Fibroblast of mammary gland (primary cell): ENCODE results near the gene GALNT7.

Source experiments
- DNase-seq: peaks from one replicate; pipeline ENCODE4 v3.0.0-alpha.2; 2010; ENCODE audit warnings: low read depth
- H3K4me3 ChIP-seq: 2 replicates; pipeline ENCODE4 v1.5.1; 2011; ENCODE audit warnings: low read depth, mild to moderate bottlenecking, low read length, moderate library complexity; ENCODE audit not compliant: control insufficient read depth
- TF ChIP-seq, protein P1 (sequence below): conservative IDR thresholded peaks from 2 replicates; pipeline ENCODE4 v1.5.1; 2011; ENCODE audit warnings: low read depth, low read length, inconsistent platforms; ENCODE audit not compliant: control insufficient read depth, insufficient read depth

Gene GALNT7

DNA sequence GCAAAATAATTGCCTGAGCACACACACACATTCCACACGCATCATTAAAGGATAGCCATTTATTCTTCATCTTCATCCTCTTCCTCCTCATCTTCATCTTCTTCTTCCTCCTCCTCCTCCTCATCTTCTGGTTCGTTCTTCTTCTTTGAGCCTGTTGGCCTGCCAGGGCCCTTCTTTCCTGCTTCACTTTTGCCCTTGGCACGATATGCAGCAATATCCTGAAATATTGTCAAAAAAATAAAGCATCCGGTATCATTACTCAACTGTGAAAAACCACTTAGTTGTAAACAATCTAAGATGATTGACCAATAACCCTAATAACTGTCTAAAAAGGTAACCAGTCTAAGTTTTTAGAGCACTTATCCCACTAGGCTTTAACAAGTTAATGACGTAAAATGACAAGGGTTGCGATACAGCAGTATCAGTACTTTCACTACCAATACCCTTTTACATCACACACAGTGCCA lies 163.4 kb downstream of the GALNT7 start:
- DNase-seq, result peak; percentile 20
- peak overlapping the region; percentile 99 for H3K4me3 ChIP-seq
- TF ChIP-seq, protein P1, sequence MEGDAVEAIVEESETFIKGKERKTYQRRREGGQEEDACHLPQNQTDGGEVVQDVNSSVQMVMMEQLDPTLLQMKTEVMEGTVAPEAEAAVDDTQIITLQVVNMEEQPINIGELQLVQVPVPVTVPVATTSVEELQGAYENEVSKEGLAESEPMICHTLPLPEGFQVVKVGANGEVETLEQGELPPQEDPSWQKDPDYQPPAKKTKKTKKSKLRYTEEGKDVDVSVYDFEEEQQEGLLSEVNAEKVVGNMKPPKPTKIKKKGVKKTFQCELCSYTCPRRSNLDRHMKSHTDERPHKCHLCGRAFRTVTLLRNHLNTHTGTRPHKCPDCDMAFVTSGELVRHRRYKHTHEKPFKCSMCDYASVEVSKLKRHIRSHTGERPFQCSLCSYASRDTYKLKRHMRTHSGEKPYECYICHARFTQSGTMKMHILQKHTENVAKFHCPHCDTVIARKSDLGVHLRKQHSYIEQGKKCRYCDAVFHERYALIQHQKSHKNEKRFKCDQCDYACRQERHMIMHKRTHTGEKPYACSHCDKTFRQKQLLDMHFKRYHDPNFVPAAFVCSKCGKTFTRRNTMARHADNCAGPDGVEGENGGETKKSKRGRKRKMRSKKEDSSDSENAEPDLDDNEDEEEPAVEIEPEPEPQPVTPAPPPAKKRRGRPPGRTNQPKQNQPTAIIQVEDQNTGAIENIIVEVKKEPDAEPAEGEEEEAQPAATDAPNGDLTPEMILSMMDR, result no peak

DNA sequence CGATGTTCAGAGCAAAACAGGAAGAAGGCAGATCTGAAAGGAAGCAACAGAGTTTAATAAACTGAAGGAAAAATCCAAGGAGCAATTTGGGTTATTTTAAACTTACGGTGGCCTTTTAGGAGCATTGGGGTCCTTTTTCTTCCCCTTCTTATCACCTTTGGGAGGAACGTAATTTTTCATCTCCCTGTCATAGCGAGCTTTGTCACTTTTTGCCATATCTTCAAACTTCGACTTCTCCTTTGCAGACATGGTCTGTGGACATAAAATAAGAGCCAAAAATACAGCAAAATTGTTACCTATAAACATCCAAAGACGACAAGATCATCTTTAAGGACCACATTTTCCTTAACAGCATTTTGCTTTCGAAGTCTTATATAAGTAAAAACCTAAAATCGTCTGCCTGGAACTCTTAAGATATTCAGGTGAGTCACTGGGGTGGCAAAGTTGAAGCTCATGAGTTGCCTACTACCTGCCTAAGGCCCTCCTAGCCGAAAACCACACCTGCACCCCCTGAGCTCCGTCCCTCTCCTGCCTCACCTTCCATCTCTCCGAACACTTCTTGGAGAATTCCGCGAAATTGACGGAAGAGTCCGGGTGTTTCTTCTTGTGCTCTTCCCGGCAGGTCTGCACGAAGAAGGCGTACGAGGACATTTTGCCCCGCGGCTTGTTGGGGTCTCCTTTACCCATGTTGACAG lies 164.5 kb downstream of the GALNT7 start:
- peak overlapping the region; percentile 99 for H3K4me3 ChIP-seq
- TF ChIP-seq, protein P1, result no peak
- DNase-seq, result peak; percentile 17

DNA sequence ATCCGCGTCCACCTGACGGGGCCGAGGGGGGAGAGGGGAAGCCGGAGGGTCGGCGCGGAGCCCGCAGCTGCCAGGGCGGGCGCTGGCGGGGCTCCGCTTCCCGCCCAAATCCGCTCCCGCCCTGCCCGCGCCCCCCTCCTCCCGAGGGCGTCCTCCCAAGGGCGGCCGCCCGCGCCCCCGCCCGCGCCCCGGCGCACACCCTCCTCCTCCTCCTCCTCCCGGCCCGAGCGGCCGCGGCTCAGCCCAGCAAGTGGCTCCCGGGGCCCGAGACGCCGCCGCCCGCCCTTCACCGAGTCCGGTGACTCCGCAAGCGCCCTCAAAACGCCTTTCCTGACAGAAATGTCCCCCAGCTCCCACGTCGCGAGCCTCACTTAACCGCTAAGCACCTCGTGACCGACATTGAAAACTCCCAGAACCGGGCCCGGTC lies 165.1 kb downstream of the GALNT7 start:
- H3K4me3 ChIP-seq, result peak overlapping the region; percentile 99
- peak; percentile 17 for DNase-seq
- TF ChIP-seq, protein P1, result no peak

DNA sequence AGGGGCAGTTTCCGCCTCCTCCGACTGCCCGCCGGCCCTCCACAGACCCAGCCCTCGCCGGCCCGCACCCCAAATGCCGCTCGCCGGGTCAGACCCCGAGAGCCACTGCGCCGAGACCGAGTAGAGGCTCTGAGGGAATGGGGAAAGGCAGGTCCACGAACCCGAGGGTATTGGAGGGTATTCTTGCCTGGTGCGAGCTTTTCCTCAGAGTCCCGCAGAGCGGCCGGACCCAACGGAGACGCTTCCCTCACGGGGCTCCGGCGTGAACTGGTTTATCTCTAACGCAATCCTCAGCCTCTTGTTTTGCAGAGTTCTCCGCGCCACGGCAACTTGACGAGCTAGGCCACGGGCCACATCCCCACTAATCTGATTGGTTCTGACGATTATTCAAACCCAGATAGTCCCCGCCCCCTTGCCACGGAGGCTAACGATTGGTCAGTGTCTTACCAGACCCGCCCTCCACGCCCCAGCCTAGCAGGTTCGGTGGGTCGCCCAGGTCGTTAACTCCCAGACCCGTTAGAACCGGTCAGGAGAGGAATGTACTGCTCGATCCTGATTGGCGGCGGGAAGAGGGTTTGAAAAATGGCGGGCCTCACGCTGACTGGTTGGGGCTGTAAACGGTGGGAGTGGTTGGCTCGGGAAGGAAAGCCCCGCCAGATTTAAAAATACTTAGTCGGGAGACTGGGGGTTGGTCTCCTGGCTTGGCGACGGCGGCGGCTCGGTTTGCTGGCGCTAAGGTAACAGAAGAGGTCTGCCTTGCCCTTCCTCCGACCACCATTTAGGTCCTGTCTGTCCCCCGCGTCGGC lies 165.7 kb downstream of the GALNT7 start, which contains the start of gene HMGB2:
TSS of gene HMGB2 (minus strand) at position 274 of the 806 bp plus-strand sequence. CDS start 709 bp downstream, outside the sequence.
- TF ChIP-seq, protein P1, result no peak
- peak; percentile 100 for DNase-seq

DNA sequence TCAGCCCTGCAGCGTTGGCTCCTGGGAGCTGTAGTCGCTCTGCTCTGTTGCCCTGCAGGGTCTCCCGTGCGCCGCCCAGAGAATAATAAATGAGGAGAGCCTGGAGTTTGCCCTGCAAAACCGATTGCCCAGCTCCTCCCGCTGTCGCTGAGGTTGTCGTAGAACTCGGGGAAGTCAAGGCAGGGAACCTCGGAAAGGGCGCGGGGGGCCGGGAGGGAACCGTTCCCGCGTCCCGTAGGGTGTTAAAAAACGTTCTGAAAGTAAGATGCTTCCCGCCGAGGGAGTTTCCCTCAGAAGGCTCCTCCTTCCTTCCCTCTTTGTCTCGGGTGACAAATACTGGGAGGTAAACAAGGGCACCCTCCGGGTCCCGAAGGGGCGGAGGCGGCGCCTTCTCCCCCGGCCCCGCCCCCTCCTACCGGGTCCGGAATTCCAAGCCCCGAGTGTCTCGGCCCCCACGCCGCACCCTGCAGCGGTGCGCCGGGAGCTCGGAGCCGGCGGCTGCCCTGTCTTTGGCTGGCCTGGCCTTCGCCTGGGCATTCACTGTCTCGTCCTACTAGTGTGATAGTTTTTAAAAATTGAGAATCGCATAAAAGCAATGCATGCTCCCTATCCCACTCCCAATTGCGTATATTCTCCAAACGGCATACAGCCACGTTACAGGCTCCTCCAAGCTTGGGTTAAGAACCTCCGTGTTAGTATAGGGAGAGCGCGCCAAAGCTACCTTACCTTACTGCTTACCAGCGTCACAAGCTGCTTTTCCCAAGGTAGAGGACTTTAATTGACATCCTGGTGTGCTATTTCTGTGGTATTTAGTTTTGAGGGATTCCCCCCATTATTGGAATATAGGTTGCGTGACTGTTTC lies 166.5 kb downstream of the GALNT7 start:
- DNase-seq, result peak; percentile 84
- peak overlapping the region; percentile 81 for H3K4me3 ChIP-seq

More for the DNA sequence above, 165.7 kb downstream of the GALNT7 start, which contains the start of gene HMGB2:
- peak within 1 kb of the TSS; percentile 99 for H3K4me3 ChIP-seq

DNA sequence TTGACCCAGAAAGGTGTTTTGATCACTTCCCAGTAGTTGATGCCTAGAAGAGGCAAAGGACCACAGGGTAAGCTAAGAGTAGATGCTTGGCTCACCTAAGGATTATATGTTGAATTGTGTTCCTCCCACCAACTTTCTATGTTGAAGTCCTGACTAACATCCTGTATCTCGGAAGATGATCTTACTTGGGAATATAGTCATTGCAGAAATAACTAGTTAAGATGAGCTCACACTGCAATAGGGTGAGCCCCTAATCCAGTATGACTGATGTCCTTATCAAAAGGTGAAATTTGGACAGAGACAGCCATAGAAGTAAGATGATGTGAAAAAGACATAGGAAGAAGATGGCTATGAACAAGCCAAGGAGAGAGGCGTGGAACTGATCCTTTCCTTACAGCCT lies 168.9 kb downstream of the GALNT7 start:
- TF ChIP-seq, protein P1, result no peak
- no peak overlapping the region for H3K4me3 ChIP-seq
- no peak for DNase-seq

More for the DNA sequence above, 166.5 kb downstream of the GALNT7 start:
- TF ChIP-seq, protein P1, result no peak
